RCC 7860 (cell line): Measurements from ENCODE around the gene PITX3.

Experiments used
- DNase-seq: peaks from one replicate; pipeline ENCODE4 v3.0.0-alpha.2; 2015; ENCODE audit warnings: low spot score
- FAIRE-seq: peaks from 2 replicates; lab custom pipeline; 2012; peaks lifted over from hg19 to GRCh38; lab: Jason Lieb, UNC

Gene PITX3

GRCh38 chr10:102261196-102261595, 19.9 kb upstream of the PITX3 start:
- DNase-seq (no peak), FAIRE-seq (no peak)

DNA sequence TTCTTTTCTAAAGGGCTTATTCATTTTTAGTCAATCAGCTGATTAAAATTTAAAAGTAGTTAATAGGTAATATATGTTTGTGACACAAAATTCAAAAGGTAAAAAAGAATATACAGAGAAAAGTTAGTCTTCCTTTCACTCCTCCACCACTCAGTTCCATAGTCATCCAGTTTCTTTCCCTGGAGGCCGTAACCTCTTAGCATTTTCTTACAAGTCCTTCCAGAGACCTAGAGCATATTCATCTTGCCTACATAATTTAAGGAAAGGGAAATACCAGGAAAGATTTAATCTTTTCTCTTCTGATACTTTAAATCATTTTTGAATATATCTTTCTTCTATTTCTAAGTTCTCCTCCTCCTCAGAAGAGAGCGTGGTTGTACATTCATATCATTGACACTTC, 14.1 kb upstream of the PITX3 start:
- DNase-seq (no peak), FAIRE-seq (no peak)

DNA sequence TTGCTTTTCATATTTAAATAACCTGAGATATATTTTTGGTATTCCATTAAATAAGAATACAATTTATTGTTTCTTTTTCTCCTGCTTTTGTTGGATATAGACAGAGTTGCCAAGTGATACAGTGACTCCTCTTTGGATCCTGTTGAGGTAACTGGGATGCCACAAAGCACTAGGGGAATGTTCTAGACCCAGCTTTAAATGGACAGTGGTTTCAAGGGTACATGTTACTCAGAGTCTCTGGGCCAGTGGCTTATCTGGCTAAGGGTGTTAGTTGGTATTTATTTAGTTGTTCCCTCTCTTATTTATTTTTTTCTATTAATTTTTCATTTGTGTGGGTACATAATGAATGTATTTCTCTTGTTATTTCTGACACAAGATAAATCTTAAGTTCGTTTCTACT, 13.1 kb upstream of the PITX3 start:
- FAIRE-seq (no peak), DNase-seq (no peak)

GRCh38 chr10:102252508-102252907, 11.2 kb upstream of the PITX3 start:
- peak; percentile 24 for FAIRE-seq
- DNase-seq, result peak; percentile 18

GRCh38 chr10:102247734-102248133, 6.4 kb upstream of the PITX3 start:
- FAIRE-seq (no peak), DNase-seq (no peak)

- FAIRE-seq (no peak), DNase-seq (no peak)
Measured at GRCh38 chr10:102246261-102246660, 4.9 kb upstream of the PITX3 start.

- DNase-seq (no peak), FAIRE-seq (no peak)
Measured at GRCh38 chr10:102245932-102246251, 4.6 kb upstream of the PITX3 start.

- peak; percentile 98 for FAIRE-seq
- DNase-seq, result peak; percentile 100
Measured at GRCh38 chr10:102245082-102245931, 4.0 kb upstream of the PITX3 start, which contains the start of gene GBF1. TSS of gene GBF1 (plus strand) at chr10:102245532. CDS start at chr10:102258939, 13,407 bp downstream.

DNA sequence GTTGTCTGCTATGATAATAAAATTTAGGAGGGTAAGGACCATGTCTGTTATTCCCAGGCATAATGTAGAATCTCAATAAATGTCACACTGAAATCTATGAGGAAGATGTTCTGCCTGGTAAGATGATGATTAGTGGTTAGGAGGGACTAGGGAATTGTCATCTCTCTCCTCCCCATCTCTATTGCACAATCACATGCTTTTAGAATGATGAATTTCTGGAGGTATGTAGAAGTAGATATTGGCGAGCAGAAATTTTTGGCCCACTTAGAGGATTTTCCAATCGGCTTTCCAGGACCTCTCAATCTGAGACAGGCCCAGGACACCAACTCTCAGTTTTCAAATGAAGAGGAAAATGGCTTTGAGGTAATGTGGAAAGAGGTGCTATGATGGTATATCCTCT, 2.0 kb upstream of the PITX3 start:
- no peak for FAIRE-seq

DNA sequence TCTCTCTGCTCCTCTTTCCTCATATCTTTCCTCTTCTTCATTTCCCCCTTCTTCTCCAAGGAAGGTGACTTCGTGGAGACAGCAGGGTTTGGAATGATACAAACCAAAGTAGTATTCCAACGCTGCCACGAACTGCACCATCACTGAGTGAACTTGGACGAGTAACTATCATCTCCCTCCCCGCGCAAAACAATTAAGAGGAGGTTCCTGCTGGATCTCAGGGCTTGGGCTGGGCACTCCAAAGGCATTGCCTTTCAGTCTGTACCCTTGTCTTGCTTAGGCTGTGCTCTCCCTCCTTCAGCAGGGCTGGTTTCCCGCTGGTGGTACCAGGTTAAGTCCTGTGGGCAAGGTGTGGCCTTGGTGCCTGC, 790 bp upstream of the PITX3 start:
- no peak for FAIRE-seq
- no peak for DNase-seq

More for the DNA sequence above, 2.0 kb upstream of the PITX3 start:
- peak; percentile 21 for DNase-seq

DNA sequence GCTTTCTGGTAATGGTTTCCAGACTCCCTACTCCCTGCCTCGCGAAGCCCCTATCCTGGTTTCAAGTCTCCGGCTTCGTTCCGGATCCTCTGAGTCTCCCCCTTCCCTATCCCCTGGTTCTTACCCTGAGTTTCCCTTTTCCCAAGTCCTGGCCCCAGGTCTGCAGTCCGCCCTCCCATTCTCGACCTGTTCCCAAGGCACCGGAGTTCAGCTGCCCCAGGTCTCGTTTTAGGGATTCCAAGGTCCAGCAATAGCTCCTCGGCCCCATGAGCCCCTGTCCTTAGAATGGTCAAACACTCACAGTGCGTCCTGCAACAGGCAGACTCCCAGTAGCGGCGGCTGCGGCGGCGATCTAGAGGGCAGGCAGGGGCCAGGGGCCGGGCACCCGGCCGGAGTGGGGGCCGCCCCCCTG, 274 bp downstream of the PITX3 start:
- FAIRE-seq, result no peak
- DNase-seq, result no peak

- DNase-seq, result no peak
- FAIRE-seq, result no peak
Measured at GRCh38 chr10:102240467-102241031, 763 bp downstream of the PITX3 start.

DNA sequence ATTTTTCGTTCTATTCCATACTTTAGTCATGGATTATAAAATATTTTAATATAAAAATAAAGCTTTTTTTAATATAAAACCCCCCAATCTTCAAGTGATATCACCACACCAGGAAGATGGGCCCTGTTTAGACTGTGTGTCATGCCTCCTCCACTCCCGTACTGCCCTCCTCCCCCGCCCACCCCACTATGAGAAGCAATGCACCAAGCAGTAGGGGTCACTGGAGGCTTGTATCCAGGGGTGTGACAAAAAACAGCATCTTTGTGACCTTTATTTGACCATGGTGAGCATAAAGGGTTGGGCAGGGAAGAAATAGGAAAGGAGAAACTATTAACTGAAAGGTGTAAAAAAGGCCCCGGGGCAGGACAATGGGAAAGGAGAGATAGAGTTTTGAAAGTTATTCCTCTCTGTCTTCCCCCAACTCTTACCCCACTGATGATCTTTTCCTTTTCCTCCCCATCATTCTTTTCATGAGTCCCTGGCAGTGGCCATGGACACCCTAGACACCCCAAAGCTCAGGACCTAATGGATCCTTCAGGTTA, 3.5 kb downstream of the PITX3 start:
- no peak for DNase-seq
- FAIRE-seq, result no peak

- DNase-seq (no peak), FAIRE-seq (no peak)
Measured at GRCh38 chr10:102236006-102236405, 5.3 kb downstream of the PITX3 start.

- DNase-seq, result peak; percentile 70
Measured at GRCh38 chr10:102235598-102235920, 5.8 kb downstream of the PITX3 start.

DNA sequence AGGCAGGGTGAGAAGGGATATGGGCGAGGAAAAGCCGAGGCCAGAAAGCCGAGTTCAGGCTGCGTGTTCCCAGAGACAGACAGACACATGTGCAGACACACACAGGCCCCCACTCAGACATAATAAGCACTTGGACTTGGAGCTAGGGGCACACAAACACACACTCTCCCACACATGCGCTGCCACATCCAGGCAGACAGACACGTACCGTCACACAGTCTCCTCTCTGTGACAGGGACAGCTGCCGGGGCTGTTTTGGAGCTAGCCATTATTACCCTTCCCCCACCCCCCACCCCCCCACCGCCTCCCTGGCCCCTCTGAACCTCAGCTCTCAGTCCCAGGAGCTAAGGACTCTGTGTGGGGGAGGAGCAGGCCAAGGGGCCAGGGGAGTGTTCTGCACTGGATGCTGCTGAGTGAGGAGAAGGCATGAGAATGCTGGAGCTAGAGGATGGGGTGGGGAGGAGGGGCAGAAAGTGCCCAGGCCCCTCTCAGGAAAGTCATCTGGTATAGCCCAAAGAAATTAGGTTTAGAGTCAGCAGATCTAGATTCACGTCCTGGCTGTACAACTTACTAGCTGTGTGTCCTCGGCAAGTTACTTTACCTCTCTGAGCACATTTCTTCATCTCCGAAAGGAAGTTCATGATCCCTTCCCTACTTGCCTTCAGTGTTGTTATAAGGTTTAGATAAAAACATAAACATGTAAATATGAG, 6.3 kb downstream of the PITX3 start:
- FAIRE-seq (no peak), DNase-seq (no peak)

More at GRCh38 chr10:102235598-102235920, 5.8 kb downstream of the PITX3 start:
- peak; percentile 80 for FAIRE-seq

DNA sequence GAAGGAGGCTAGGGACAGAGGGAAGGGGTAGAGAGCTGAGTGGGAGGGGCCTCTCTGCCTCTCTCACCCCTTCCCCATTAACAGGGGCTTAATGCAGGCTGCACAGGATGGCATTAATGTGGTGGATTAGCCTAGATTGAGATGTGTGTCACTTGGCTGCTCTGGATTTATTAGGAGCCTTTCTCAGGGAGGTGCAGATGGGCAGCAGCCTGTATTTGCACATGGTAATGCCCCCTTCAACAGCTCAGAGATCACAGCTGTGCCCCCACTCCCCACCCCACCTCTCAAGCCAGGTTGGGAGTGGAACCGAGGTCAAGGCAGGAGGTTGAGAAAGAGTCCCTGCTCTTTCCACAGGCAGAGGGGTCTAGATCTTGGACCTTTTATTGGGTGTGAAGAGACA, 7.3 kb downstream of the PITX3 start:
- no peak for FAIRE-seq
- no peak for DNase-seq

GRCh38 chr10:102231357-102232318, 9.7 kb downstream of the PITX3 start:
- DNase-seq (no peak), FAIRE-seq (no peak)

DNA sequence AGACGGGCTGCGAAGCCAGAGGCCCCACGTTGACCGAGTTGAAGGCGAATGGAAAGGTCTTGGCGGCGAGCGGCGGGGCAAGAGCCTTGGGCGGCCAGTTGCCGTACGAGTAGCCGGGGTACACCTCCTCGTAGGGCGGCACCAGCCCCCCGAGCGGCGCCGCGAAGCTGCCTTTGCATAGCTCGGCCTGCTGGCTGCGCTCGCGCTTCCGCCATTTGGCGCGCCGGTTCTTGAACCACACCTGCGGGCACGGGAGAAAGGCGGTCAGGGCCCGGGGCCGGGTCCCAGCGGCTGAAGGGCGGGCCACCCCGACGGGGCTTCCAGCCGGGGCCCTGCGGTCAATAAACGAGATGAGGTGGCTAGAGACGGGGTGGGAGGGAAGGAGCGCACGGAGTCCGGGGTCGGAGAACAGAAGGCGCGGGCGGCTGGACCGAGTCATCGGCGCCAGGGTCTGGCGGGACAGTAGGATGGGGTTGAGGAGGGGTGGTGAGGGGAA, 10.4 kb downstream of the PITX3 start:
- no peak for FAIRE-seq
- DNase-seq, result no peak

DNA sequence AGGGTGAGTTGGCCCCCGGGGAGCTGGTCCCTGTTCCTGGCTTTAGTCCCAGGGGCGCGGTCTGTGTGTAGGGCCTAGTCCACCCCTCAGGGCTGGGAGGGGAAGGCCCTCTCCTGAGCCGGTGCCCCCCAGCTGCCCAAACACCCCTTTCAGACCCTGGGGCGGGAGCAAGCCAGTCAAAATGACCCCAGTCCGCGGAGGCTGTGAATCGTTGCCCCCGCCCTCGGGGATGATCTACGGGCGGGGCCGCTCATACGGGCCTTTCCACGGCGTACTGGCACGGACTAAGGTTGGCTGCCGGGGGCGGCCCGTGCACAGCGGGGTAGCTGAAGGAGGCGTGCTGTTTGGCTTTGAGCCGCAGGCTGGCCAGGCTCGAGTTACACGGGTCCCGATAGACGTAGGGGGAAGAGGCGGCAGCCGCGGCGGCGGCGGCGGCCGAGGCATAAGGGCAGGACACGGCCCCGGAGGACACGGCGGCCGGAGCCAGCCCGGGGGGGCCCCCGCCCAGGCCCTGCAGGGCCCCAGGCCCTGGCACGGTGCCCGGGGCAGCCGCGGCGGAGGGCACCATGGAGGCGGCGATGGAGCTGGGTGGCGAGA, 10.9 kb downstream of the PITX3 start:
- DNase-seq, result no peak

More for the DNA sequence above, 10.9 kb downstream of the PITX3 start:
- FAIRE-seq, result no peak
